OCI-LY1 (cell line): ENCODE results near the gene DIP2C.

ENCODE experiments used
- H2AFZ ChIP-seq: fragments of 200-600 bp; sonication (generic), shearing (Covaris generic); 2 replicates; pipeline ENCODE4 v1.6.0; 2014; ENCODE audit warnings: antibody characterized with exemption, mild to moderate bottlenecking, low read length
- H3F3A ChIP-seq: fragments of 200-600 bp; sonication (generic), shearing (Covaris generic); 2 replicates; pipeline ENCODE4 v1.6.0; 2014; ENCODE audit warnings: mild to moderate bottlenecking, antibody characterized with exemption, low read length, moderate library complexity; ENCODE audit not compliant: insufficient read depth
- H3K27ac ChIP-seq: fragments of 200-600 bp; sonication (generic); 2 replicates; pipeline ENCODE4 v1.5.1; 2014; ENCODE audit warnings: low read length, mixed run types, mild to moderate bottlenecking, low read depth; ENCODE audit not compliant: poor library complexity, severe bottlenecking
- H3K27me3 ChIP-seq: fragments of 200-600 bp; sonication (generic); 2 replicates; pipeline ENCODE4 v1.6.0; 2014; ENCODE audit warnings: antibody characterized with exemption, mild to moderate bottlenecking, low read length, moderate library complexity; ENCODE audit not compliant: insufficient read depth
- H3K36me3 ChIP-seq: fragments of 200-600 bp; sonication (generic); 2 replicates; pipeline ENCODE4 v1.6.1; 2014; ENCODE audit warnings: mild to moderate bottlenecking, antibody characterized with exemption, low read length, moderate library complexity, mixed read lengths; ENCODE audit not compliant: insufficient read depth
- H3K4me1 ChIP-seq: fragments of 200-600 bp; sonication (generic); 2 replicates; pipeline ENCODE4 v1.5.1; 2014; ENCODE audit warnings: mild to moderate bottlenecking, low read length, moderate library complexity; ENCODE audit not compliant: insufficient read depth, severe bottlenecking
- H3K4me2 ChIP-seq: fragments of 200-600 bp; sonication (generic), shearing (Covaris generic); 2 replicates; pipeline ENCODE4 v1.6.1; 2014; ENCODE audit warnings: low read length
- H3K4me3 ChIP-seq: fragments of 200-600 bp; sonication (generic); 2 replicates; pipeline ENCODE4 v1.5.1; 2014; ENCODE audit warnings: low read length, low read depth, mild to moderate bottlenecking, mixed read lengths; ENCODE audit not compliant: poor library complexity, severe bottlenecking
- H3K79me2 ChIP-seq: fragments of 200-600 bp; shearing (Covaris generic); 2 replicates; pipeline ENCODE4 v1.6.1; 2016; ENCODE audit warnings: mixed run types, low read length, mixed read lengths; ENCODE audit not compliant: insufficient read depth
- H3K9ac ChIP-seq: fragments of 200-600 bp; sonication (generic), shearing (Covaris generic); 2 replicates; pipeline ENCODE4 v1.6.1; 2014; ENCODE audit warnings: mild to moderate bottlenecking, low read length, mixed read lengths
- H3K9me2 ChIP-seq: fragments of 200-600 bp; sonication (generic), shearing (Covaris generic); 2 replicates; pipeline ENCODE4 v1.6.1; 2014; ENCODE audit warnings: low read depth, mild to moderate bottlenecking, low read length, mixed read lengths
- H3K9me3 ChIP-seq: fragments of 200-600 bp; shearing (Covaris generic); 2 replicates; pipeline ENCODE4 v1.6.1; 2014; ENCODE audit warnings: low read length, mixed read lengths
- H4K20me1 ChIP-seq: fragments of 200-600 bp; sonication (generic), shearing (Covaris generic); 2 replicates; pipeline ENCODE4 v1.6.0; 2016; ENCODE audit warnings: mild to moderate bottlenecking, low read length; ENCODE audit not compliant: insufficient read depth
- EZH2 ChIP-seq: fragments of 200-600 bp; sonication (generic), shearing (Covaris generic); IDR thresholded peaks from 2 replicates; pipeline ENCODE4 v1.8.0; 2017; ENCODE audit warnings: borderline replicate concordance, mixed run types, mild to moderate bottlenecking, antibody characterized with exemption, low read length, moderate library complexity, mixed read lengths
- TF ChIP-seq, protein P1 (sequence below): fragments of 200-600 bp; sonication (generic), shearing (Covaris generic); IDR thresholded peaks from 2 replicates; pipeline ENCODE4 v1.5.1; 2017; ENCODE audit warnings: mild to moderate bottlenecking, antibody characterized with exemption, low read length, moderate library complexity, mixed read lengths

The DIP2C gene

DNA sequence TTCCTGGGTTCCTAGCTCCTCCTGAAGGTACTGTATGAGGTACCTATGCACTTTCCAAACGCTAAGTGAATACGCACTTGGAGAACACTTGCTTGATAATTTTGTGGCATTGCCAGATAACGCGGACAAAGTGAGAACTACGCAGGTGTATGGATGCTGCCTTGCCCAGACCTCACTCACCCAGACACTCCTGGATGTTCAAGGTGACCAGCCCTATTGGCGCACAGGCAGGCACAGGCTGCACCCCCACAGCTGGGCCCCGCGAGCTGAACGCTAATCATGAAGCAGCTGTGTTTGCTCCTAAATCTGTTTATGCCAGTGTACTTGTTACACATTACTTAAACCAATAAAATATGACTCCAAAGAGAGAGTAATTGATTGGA, 27.3 kb downstream of the DIP2C start:
- Histone ChIP-seq H3K4me3 (no peak overlapping the region), H3K9ac (no peak overlapping the region), H2AFZ (no peak overlapping the region), H3K79me2 (no peaks in the 10 kb centered on the region), H3K9me2 (no peaks in the 10 kb centered on the region), H3K27ac (no peak overlapping the region), H3K4me2 (no peak overlapping the region), H3K27me3 (no peaks in the 10 kb centered on the region; the same call in 1 of the 2 replicates), H3K4me1 (peaks cover 7% of the 10 kb centered on the region), H3F3A (0 out of 2 replicates have a peak, but pooled peaks cover 5% of the 10 kb centered on the region), H3K36me3 (no peaks in the 10 kb centered on the region), H3K9me3 (no peaks in the 10 kb centered on the region), H4K20me1 (no peaks in the 10 kb centered on the region)
- no peak for TF ChIP-seq EZH2
- TF ChIP-seq, protein P1, sequence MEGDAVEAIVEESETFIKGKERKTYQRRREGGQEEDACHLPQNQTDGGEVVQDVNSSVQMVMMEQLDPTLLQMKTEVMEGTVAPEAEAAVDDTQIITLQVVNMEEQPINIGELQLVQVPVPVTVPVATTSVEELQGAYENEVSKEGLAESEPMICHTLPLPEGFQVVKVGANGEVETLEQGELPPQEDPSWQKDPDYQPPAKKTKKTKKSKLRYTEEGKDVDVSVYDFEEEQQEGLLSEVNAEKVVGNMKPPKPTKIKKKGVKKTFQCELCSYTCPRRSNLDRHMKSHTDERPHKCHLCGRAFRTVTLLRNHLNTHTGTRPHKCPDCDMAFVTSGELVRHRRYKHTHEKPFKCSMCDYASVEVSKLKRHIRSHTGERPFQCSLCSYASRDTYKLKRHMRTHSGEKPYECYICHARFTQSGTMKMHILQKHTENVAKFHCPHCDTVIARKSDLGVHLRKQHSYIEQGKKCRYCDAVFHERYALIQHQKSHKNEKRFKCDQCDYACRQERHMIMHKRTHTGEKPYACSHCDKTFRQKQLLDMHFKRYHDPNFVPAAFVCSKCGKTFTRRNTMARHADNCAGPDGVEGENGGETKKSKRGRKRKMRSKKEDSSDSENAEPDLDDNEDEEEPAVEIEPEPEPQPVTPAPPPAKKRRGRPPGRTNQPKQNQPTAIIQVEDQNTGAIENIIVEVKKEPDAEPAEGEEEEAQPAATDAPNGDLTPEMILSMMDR, result no peak

DNA sequence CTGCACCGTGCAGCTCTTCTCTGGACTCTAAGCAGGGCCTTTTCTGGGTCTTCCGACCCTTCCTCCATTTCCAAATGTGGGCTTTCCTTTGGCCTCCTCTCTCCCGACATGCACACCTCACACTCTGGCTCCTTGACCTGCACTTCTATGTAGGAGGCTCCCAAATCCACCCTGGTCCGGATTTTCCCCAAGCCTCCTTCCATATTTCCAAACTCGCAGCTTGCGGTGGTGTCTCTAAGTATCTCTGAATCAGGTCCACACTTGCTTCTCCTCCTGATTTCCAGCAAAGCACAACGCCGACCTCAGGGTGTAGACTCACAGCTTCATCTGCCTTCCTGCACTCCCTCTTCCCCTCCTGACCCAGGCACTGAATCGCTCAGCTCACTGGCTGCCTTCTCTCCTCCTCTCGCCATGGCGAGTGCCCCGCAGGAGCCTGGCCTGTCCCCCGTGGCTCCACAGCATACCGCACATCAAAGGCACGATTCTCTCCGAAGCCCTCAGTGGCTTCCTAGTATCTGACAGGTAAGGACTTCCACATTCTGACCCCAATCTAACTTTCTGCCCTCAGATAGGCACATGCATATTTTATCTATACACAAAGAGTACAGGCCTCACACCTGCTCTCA, 27.8 kb downstream of the DIP2C start:
- H3K4me3 ChIP-seq, result no peak overlapping the region
- H3K27ac ChIP-seq, result no peak overlapping the region
- H2AFZ ChIP-seq, result no peak overlapping the region
- H3F3A ChIP-seq, result 0 out of 2 replicates have a peak, but pooled peaks cover 5% of the 10 kb centered on the region
- no peak for TF ChIP-seq EZH2
- TF ChIP-seq, protein P1, result no peak
- H3K9ac ChIP-seq, result no peak overlapping the region
- H3K36me3 ChIP-seq, result no peaks in the 10 kb centered on the region
- no peaks in the 10 kb centered on the region; the same call in 1 of the 2 replicates for H3K27me3 ChIP-seq
- H4K20me1 ChIP-seq, result no peaks in the 10 kb centered on the region
- H3K79me2 ChIP-seq, result no peaks in the 10 kb centered on the region
- peaks cover 7% of the 10 kb centered on the region for H3K4me1 ChIP-seq
- no peak overlapping the region for H3K4me2 ChIP-seq
- no peaks in the 10 kb centered on the region for H3K9me3 ChIP-seq
- H3K9me2 ChIP-seq, result no peaks in the 10 kb centered on the region

DNA sequence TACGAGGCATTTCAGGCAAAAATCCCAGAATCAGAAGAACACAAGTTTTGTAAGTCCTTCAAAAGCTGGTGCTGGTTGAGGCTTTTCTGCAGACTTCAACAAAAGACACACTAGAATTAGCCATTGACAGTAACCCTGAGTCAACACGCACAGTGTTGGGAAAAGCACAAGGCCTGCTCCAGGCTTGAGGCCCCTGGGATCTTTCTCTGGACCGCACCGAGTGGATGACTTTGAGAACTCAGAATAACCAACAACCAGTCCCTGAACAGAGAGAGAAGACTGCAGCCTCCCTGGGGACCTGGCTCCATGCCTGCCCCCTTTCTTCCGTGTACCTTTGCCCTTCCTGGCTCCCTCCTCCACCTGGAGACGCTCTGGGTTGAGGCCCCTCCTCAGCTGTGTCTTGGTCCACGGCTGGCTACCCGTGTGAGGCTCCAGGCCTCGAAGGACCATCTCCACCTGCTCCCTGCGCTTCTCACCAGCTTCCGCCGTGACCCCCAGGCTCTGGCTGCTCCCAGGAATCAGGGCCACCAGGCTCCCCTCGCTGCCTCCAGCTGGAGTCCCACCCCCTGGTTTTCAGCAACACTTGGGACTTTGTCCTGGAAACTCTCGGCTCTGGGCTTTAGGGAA, 28.4 kb downstream of the DIP2C start:
- Histone ChIP-seq H3K27ac (no peak overlapping the region), H3K9ac (no peak overlapping the region), H3K9me2 (no peaks in the 10 kb centered on the region), H4K20me1 (no peaks in the 10 kb centered on the region), H3K4me3 (no peak overlapping the region), H3F3A (0 out of 2 replicates have a peak, but pooled peaks cover 5% of the 10 kb centered on the region), H3K9me3 (no peaks in the 10 kb centered on the region), H3K27me3 (no peaks in the 10 kb centered on the region; the same call in 1 of the 2 replicates), H3K79me2 (no peaks in the 10 kb centered on the region), H3K4me1 (peaks cover 7% of the 10 kb centered on the region), H3K36me3 (no peaks in the 10 kb centered on the region), H3K4me2 (no peak overlapping the region), H2AFZ (no peak overlapping the region)
- TF ChIP-seq, protein P1, result no peak
- no peak for TF ChIP-seq EZH2
